HG03457 (cell line): ENCODE measurements around the gene DCLRE1C.
"Not testable (repeated sequence)": the region's sequence is repeated elsewhere in the genome, so short reads cannot be mapped to it uniquely, and the experiment has no call there.

Experiments
- ATAC-seq: cut with Tn5 transposase; IDR thresholded peaks from one replicate; pipeline ENCODE4 v1.9.1; 2021; ENCODE audit warnings: moderate number of reproducible peaks; ENCODE audit not compliant: unreplicated experiment

Gene DCLRE1C

DNA sequence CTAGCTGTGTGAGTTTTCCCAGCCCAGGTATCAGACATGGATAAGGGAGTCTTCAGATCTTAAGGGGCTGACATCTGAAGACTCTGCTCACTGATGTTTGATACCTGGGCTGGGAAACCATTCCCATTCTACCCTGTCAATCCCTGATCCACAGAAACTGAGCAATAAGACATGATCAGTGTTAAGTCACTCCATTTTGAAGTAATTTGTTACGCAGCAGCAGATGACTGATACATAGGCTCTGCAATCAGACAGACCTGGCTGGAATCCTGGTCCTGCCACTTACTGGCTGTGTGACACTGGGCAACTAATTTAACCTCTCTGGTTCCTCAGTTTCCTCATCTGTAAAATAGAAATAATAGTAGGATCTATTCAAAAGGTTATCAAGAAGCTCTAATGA, 6.6 kb downstream of the DCLRE1C start:
- ATAC-seq: no peak

DNA sequence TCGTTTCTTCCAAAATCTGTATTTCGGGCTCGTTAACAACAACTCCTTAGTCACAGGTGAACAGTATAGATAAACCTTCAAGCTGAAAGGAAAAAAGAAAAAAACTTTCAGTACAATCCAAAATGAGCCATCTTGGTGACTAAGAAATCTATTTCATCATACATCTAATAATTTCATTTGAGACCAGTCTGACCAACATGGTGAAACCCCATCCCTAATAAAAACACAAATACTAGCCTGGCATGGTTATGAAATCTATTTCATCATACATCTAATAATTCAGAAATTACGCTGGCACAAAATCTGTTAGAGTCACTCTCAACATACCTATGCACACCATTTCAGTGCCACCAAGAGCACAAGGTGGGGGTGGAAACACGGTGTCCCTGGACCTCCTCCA, 8.8 kb downstream of the DCLRE1C start:
- no peak for ATAC-seq

- not testable (repeated sequence) for ATAC-seq
Observed at GRCh38 chr10:14942950-14943338, 11.0 kb downstream of the DCLRE1C start.

- peak; percentile 80 for ATAC-seq
Observed at GRCh38 chr10:14942147-14942949, 11.5 kb downstream of the DCLRE1C start.

- ATAC-seq: not testable (repeated sequence)
Observed at GRCh38 chr10:14938971-14939370, 14.9 kb downstream of the DCLRE1C start.

DNA sequence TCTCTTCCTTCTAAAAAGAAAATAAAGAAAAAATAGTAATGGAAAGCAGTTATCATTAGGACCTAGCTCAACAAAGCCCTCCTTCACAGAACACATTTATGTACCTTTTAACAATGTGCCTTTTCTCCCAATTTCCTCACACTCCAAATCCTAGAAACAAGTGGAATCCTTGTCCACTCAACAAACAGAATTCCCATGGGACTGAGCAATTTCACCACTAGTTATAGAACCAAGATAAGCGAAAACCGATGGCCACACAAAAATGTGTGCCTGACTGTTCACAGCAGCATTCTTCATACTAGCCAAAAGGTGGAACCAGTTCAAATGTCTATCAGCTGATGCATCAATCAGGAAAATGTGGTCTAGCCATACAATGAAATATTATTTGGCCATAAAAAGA, 17.3 kb downstream of the DCLRE1C start:
- no peak for ATAC-seq

DNA sequence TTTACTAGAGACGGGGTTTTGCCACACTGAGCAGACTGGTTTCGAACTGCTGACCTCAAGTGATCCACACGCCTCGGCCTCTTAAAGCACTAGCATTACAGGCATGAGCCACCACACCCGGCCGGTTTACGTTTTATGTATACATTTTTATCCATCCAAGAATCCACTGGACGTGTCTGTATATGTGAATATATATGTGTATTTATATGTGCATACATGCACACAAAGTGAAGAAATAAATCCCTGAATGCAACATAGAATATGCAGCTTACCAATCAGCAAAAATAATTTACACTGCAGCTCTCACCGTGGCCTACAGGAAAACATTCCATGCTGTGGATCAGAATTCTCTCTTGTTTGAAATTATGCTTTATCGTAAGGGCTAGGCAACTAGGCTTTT, 23.3 kb downstream of the DCLRE1C start:
- no peak for ATAC-seq

DNA sequence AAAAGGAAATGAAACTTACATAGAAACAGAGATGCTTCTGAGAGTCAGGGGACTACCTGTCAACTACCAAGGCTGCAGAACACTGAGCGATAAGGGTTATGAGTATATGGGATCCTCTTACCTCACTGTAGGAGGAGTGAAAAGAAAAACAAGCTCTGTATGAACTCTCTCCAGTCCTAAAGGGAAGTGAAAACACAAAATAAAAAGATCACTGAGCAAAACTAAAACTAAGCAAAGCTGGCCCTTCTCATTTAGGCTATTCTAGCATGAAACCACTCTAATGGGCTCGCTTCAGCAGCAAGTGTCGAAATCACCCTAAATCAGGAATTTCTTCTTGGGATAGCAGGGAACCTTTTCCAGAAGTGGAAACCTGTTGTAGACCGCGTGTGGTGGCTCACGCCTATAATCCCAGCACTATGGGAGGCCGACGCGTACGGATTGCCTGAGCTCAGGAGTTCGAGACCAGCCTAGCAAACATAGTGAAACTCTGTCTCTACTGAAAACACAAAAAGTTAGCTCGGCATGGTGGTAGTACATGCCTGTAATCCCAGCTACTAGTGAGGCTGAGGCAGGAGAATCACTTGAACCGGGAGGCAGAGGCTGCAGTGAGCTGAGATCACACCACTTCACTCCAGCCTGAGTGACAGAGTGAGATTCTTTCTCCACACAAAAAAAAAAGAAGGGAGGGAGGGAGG, 27.0 kb downstream of the DCLRE1C start:
- ATAC-seq: peak; percentile 92

- ATAC-seq: no peak
Observed at GRCh38 chr10:14926061-14926470, 27.8 kb downstream of the DCLRE1C start.

- no peak for ATAC-seq
Observed at GRCh38 chr10:14925268-14925667, 28.6 kb downstream of the DCLRE1C start.

GRCh38 chr10:14924013-14924412, 29.9 kb downstream of the DCLRE1C start:
- ATAC-seq: no peak

GRCh38 chr10:14918964-14919363, 34.9 kb downstream of the DCLRE1C start:
- ATAC-seq: no peak

DNA sequence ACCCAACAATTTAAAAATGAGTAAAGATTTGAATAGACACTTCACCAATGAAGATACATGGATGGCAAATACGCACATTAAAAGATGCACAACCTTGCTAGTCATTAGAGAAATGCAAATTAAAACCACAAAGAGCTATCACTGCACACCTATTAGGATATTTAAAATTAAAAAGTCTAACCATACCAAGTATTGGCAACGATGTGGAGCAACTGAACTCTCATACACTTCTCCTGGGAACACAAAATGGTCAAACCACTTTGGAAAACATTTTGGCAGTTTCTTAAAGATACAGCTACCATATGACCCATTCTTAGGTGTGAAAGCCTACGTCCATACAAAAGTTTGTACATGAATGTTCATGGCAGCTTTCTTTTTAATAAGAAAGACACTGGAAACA, 36.1 kb downstream of the DCLRE1C start:
- ATAC-seq: no peak

GRCh38 chr10:14916600-14916999, 37.3 kb downstream of the DCLRE1C start:
- no peak for ATAC-seq

- ATAC-seq: no peak
Observed at GRCh38 chr10:14911801-14912200, 42.1 kb downstream of the DCLRE1C start.

DNA sequence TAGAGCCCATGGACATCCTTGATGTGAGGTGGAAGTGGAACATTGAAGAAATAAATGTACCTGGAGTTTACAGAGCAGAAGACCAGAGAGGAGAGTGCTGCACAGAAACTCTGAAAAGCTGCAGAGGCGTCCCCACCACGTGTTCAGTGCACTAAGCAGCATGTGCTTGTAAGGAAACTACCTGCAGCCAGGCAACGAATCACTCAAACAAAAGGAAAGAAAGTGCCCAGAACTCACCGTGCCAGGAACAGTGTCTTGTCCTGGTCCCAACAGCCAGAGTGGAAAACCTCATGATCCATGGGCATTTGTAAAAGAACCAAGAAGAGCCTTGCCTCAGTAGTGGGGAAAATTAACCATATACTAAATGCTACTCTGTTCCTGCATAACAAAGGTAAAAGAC, 42.9 kb downstream of the DCLRE1C start:
- ATAC-seq: no peak

DNA sequence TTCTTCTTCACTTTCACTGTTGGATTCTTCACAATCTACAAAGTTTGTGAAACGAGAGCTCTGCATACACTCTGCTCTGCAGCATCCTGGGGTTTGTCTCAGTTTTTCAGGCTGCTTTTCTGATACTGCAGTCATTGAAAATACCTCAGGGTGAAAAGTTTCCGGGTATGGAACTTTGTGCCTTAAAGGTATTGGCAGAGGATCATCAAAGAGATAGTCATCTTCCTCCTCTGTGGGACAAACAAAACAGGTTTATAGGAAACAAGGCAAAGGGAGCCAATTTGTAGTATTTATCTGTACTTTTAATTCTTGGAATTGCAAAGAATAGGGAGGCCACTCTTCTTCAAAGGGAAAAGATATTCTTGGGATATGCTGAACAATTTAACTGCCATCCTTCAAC, 44.8 kb downstream of the DCLRE1C start:
- ATAC-seq: no peak

DNA sequence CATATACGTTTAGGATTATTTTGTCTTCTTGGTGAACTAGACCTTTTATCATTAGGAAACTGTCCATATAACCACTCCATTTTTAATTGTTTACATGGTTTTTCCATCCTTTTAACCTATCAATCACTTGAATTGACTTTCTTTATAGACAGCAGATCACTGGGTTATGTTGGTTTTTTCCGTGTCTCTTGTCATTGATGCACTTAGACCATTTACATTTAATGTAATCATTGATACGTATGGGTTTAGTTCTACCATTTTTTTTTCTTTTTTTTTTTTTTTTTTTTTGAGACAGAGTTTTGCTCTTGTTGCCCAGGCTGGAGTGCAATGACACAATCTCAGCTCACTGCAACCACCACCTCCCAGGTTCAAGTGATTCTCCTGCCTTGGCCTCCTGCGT, 46.3 kb downstream of the DCLRE1C start:
- not testable (repeated sequence) for ATAC-seq

DNA sequence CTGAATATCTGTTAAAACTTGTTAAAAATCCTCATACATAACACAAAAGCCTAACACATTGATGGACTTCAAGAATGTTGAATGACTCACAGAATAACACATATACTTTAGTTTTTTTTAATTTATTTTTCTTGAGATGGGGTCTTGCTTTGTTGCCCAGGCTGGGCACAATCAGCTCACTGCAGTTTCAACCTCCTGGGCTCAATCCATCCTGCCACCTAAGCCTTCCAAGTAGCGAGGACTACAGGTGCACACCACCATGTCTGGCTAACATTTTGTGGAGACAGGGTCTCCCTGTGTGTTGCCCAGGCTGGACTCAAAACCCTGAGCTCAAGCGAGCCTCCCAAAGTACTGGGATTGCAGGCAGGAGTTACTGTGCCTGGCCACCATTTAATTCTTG, 47.1 kb downstream of the DCLRE1C start:
- ATAC-seq: no peak

DNA sequence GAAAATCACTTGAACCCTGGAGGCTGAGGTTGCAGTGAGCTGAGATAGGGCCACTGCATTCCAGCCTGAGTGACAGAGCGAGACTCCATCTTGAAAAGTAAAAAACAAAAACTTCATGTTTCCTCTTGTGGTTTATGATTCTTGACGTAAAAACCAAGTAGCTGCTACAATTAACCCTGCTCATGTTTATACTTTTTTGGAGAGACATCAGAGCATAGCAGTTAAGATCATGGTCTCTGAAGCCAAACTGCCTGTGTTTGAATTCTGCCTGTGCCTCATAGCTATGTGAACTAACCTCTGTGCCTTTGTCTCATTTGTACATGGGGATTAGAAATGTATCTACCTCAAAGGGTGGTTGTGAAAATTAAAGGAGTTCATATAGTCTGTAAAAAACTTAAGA, 48.0 kb downstream of the DCLRE1C start:
- ATAC-seq: no peak

DNA sequence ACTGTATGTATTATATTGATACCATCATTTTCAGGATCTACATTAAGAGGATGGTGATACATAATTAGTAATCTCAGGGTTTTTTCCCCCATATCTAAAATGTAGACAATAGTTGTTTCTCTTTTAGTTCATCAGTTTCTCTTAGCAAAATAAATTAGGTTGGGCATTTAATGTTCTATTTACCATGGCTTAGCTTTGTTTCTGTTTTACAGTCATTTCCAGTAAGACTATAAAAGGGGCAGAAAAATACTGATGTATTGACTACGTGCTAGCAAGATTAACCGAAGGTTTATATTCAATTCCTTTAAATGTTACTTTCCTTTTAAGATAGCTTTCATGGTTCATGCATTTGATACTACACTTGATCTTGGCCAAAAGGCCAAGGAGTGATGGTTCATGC, 49.0 kb downstream of the DCLRE1C start:
- ATAC-seq: no peak

DNA sequence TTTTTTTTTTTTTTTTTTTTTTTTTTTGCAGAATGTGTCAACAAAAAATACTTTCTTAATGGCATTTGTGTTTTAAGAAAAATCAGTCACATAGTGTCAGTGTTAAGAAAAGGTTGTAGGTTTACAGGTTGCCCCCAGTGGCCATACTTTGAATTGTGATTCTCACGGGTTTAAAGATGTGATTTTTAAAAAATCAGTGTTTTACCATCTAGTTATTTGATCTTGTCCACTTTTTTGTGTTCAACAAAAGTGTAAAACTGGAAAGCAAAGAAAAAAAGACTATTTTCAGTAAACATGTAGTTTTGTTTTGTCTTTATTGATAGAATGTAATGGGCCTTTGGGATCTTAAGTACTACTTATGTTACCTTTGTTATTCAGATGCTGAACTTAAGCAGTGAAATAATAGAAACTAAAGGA, 49.6 kb downstream of the DCLRE1C start:
- ATAC-seq: no peak
